ENCODE measurements around the gene EEF2KMT. TPM values are rescaled to one million over a fixed set of nuclear protein-coding genes. Genes with fewer than 3 reads are reported as not detected.
"Not testable (repeated sequence)": the region's sequence is repeated elsewhere in the genome, so short reads cannot be mapped to it uniquely, and the experiment has no call there.

EEF2KMT gene
- total RNA-seq (2012; rRNA removed) (16.4 and 19.0 TPM in 2 replicates), polyA plus RNA-seq (2012; rRNA removed) (14.1 and 15.1 TPM in 2 replicates), Bru-seq, nascent RNA (percentile 37 among the genes with signal in this experiment), BruChase-seq, experiment 1, labeled RNA remaining after a 6-hour chase (percentile 32 among the genes with signal in this experiment), BruChase-seq, experiment 2, labeled RNA remaining after a 2-hour chase (percentile 27 among the genes with signal in this experiment)
- polyA plus RNA-seq (2012; cell fraction: cytosol; rRNA removed): 7.3 and 11.1 TPM in 2 replicates
- 7.6 and 19.3 TPM in 2 replicates for polyA plus RNA-seq (2012; cell fraction: nucleus; rRNA removed; ENCODE audit: low replicate concordance)
- long read RNA-seq, transcript EEF2KMT-202 (7 exons, 2,268 nt): minor isoform, 6 of 29 reads
- long read RNA-seq, transcript EEF2KMT-201 (8 exons, 2,390 nt): major isoform, 9 of 29 reads
- long read RNA-seq, partial matches to known transcripts: 1 of 29 reads
- long read RNA-seq, other reads (novel, unspliced or antisense): 11 of 29 reads

GRCh38 chr16:5097470-5098220 lies at the start of gene EEF2KMT:
TSS of gene EEF2KMT (minus strand) at chr16:5097795. CDS start at chr16:5097739, 56 bp downstream.
- H3K27me3 ChIP-seq (ENCODE audit: control insufficient read depth, insufficient read depth, low read length); H3K9me3 ChIP-seq (ENCODE audit: control insufficient read depth, insufficient read depth, low read length); H2BK120ac ChIP-seq (ENCODE audit: low read depth, low read length); H3K9me1 ChIP-seq (ENCODE audit: insufficient read depth, low read length); H3K79me1 ChIP-seq (ENCODE audit: low read depth in 1 of 2, low read length in 2 of 2); CTCF ChIA-PET; POLR2A ChIA-PET (ENCODE audit: unreplicated experiment); in situ Hi-C loops (cut with MboI; ENCODE audit: low sequenced_read_pairs); H2BK20ac ChIP-seq (ENCODE audit: low read depth, low read length); dilution Hi-C loops (cut with HindIII; ENCODE audit: low sequenced_read_pairs, unreplicated experiment); H4K20me1 ChIP-seq (ENCODE audit: insufficient read depth, low read length); H3K4me1 ChIP-seq (ENCODE audit: control insufficient read depth, insufficient read depth, low read length); H3K36me3 ChIP-seq (ENCODE audit: control insufficient read depth, insufficient read depth, low read length); H2AK9ac ChIP-seq (replicated peaks; ENCODE audit: low read depth, low read length, poor library complexity); BruUV-seq (replicated peaks); H2BK15ac ChIP-seq (ENCODE audit: low read depth, low read length): not testable (repeated sequence)
- peak within 1 kb of the TSS; percentile 91 for H3K4me3 ChIP-seq (ENCODE audit: insufficient read depth, low read depth, low read length)
- peak within 1 kb of the TSS; percentile 78; the same call in 1 of the 2 replicates for H2AK5ac ChIP-seq (ENCODE audit: low read depth, low read length)
- peak; percentile 39; the same call in 1 of the 2 replicates for TF ChIP-seq MXI1 (IDR thresholded peaks at IDR 0.05; ENCODE audit: borderline replicate concordance, low read depth, low read length)
- H2BK5ac ChIP-seq (ENCODE audit: low read depth, low read length, poor library complexity, severe bottlenecking): peak within 1 kb of the TSS; percentile 45
- 1% methylated on average over 31 of the region's 67 CpGs; no CpG with 5 or more reads in 1 of the 2 experiments for WGBS, 2 experiments (ENCODE audit: extremely low coverage in 2 of 2, insufficient read length in 1 of 2)
- peak; percentile 99 for DNase-seq
- peak within 1 kb of the TSS; percentile 75 for H3K4ac ChIP-seq (ENCODE audit: low read depth, low read length)
- intact Hi-C loops (cut with micrococcal nuclease): loop anchor here (10.0 kb wide), 2 partner anchors 143 to 1547 kb away; partner anchors contain the start of gene SEC14L5
- H3K18ac ChIP-seq (ENCODE audit: low read depth, low read length): peak within 1 kb of the TSS; percentile 78; the same call in 1 of the 2 replicates
- H3K14ac ChIP-seq (replicated peaks; ENCODE audit: low read depth, low read length): peak within 1 kb of the TSS; percentile 76; the same call in 1 of the 2 replicates
- H4K8ac ChIP-seq (ENCODE audit: low read depth in 2 of 2, low read length in 2 of 2): peak within 1 kb of the TSS; percentile 36 to 80; a peak in 2 of 4 replicates
- peak within 1 kb of the TSS; percentile 78 for H2AFZ ChIP-seq (replicated peaks; ENCODE audit: low read length, poor library complexity)
- H3K9ac ChIP-seq (ENCODE audit: low read depth, low read length): peak within 1 kb of the TSS; percentile 96
- peak within 1 kb of the TSS; percentile 47; the same call in 1 of the 2 replicates for H4K91ac ChIP-seq (ENCODE audit: insufficient read depth, low read depth, low read length)
- peak within 1 kb of the TSS; percentile 59 for H4K5ac ChIP-seq (ENCODE audit: low read depth, low read length)
- peak within 1 kb of the TSS; percentile 1; the same call in 1 of the 2 replicates for H3K56ac ChIP-seq (ENCODE audit: extremely low read depth, insufficient read depth, low read length)
- peak within 1 kb of the TSS; percentile 59; the same call in 1 of the 2 replicates for H3K23ac ChIP-seq (ENCODE audit: low read depth, low read length)
- ATAC-seq (ENCODE audit: low read depth): peak; percentile 100
- H3K4me2 ChIP-seq (ENCODE audit: low read depth, low read length): peak within 1 kb of the TSS; percentile 99
- peak within 1 kb of the TSS; percentile 86 for H3K27ac ChIP-seq (ENCODE audit: insufficient read depth, low read length)

- H3K27me3 ChIP-seq (ENCODE audit: control insufficient read depth, insufficient read depth, low read length); H3K27ac ChIP-seq (ENCODE audit: insufficient read depth, low read length); H2BK120ac ChIP-seq (ENCODE audit: low read depth, low read length); H2BK5ac ChIP-seq (ENCODE audit: low read depth, low read length, poor library complexity, severe bottlenecking); BruUV-seq (replicated peaks); H3K79me1 ChIP-seq (ENCODE audit: low read depth in 1 of 2, low read length in 2 of 2); DNase-seq; H3K18ac ChIP-seq (ENCODE audit: low read depth, low read length); H4K20me1 ChIP-seq (ENCODE audit: insufficient read depth, low read length); H3K4me3 ChIP-seq (ENCODE audit: insufficient read depth, low read depth, low read length); H2AK5ac ChIP-seq (ENCODE audit: low read depth, low read length); H3K14ac ChIP-seq (replicated peaks; ENCODE audit: low read depth, low read length); H2AK9ac ChIP-seq (replicated peaks; ENCODE audit: low read depth, low read length, poor library complexity); H4K91ac ChIP-seq (ENCODE audit: insufficient read depth, low read depth, low read length); H3K56ac ChIP-seq (ENCODE audit: extremely low read depth, insufficient read depth, low read length); H2BK15ac ChIP-seq (ENCODE audit: low read depth, low read length); in situ Hi-C loops (cut with MboI; ENCODE audit: low sequenced_read_pairs); ATAC-seq (ENCODE audit: low read depth); POLR2A ChIA-PET (ENCODE audit: unreplicated experiment); H3K36me3 ChIP-seq (ENCODE audit: control insufficient read depth, insufficient read depth, low read length); dilution Hi-C loops (cut with HindIII; ENCODE audit: low sequenced_read_pairs, unreplicated experiment); H3K23ac ChIP-seq (ENCODE audit: low read depth, low read length); H3K9ac ChIP-seq (ENCODE audit: low read depth, low read length); H2AFZ ChIP-seq (replicated peaks; ENCODE audit: low read length, poor library complexity); H2BK20ac ChIP-seq (ENCODE audit: low read depth, low read length); H3K4ac ChIP-seq (ENCODE audit: low read depth, low read length); intact Hi-C loops (cut with micrococcal nuclease); H3K9me1 ChIP-seq (ENCODE audit: insufficient read depth, low read length); H4K8ac ChIP-seq (ENCODE audit: low read depth in 2 of 2, low read length in 2 of 2); H3K4me2 ChIP-seq (ENCODE audit: low read depth, low read length); H4K5ac ChIP-seq (ENCODE audit: low read depth, low read length); H3K4me1 ChIP-seq (ENCODE audit: control insufficient read depth, insufficient read depth, low read length); H3K9me3 ChIP-seq (ENCODE audit: control insufficient read depth, insufficient read depth, low read length); CTCF ChIA-PET: not testable (repeated sequence)
- no CpG with 5 or more reads among the region's 1 CpG for WGBS, 2 experiments (ENCODE audit: extremely low coverage in 2 of 2, insufficient read length in 1 of 2)
Observed at GRCh38 chr16:5144621-5144956, 47.0 kb upstream of the EEF2KMT start.
